GM19043 (cell line): ENCODE data around the gene SMPDL3A.

ENCODE experiments used
- ATAC-seq: cut with Tn5 transposase; IDR thresholded peaks from one replicate; pipeline ENCODE4 v1.9.1; 2021; ENCODE audit warnings: low read depth; ENCODE audit not compliant: unreplicated experiment

Gene SMPDL3A

GRCh38 chr6:122845916-122846612 is 57.0 kb downstream of the SMPDL3A start:
- ATAC-seq, result no peak

GRCh38 chr6:122853259-122853995 is 64.4 kb downstream of the SMPDL3A start:
- no peak for ATAC-seq
